ENCODE measurements around the gene PCDHA9.
"Not testable (repeated sequence)": the region's sequence is repeated elsewhere in the genome, so short reads cannot be mapped to it uniquely, and the experiment has no call there.

GRCh38 chr5:140876541-140877261 is 28.5 kb downstream of the PCDHA9 start:
- not testable (repeated sequence) for TF ChIP-seq CTCF (IDR thresholded peaks at IDR 0.05; ENCODE audit: low read depth, low read length, poor library complexity, severe bottlenecking); EZH2phosphoT487 (IDR thresholded peaks at IDR 0.05; ENCODE audit: borderline replicate concordance, low read length)

Measured in DOHH2 (cell line).